ENCODE measurements around the gene PRODH2.
"Not testable (repeated sequence)": the region's sequence is repeated elsewhere in the genome, so short reads cannot be mapped to it uniquely, and the experiment has no call there.

The PRODH2 gene

DNA sequence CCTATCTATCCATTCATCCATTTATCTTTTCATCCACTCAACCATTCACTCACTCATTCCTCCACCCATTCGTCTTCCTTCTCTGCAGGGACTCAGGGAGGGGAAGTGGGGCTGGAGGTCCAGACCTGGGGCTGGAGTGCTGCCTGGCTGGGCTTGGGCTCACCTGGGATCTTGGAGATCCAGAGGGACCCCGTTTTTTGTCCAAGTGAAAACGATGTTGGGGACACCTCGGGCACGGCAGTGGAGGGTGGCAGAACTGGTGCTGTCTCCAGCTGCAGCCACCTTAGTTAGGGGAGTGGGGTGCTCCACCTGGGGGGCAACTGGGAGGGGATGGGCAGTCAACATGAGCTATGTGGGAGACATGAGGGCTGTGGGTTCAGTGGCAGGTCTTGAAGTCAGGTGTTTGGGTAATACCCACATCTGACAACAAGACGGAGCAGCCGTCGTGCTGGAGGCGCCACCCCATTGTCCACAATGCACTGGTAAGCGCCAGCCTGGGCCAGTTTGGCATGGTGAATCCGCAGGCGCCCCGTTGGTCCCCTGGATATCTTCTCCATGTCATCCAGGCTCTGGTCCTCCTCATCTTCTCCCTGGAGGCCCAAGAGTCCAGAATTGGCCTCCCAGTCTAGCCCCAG, 29.4 kb upstream of the PRODH2 start:
- TF ChIP-seq ZFX (IDR thresholded peaks at IDR 0.05), result no peak
- TF ChIP-seq, protein P1, sequence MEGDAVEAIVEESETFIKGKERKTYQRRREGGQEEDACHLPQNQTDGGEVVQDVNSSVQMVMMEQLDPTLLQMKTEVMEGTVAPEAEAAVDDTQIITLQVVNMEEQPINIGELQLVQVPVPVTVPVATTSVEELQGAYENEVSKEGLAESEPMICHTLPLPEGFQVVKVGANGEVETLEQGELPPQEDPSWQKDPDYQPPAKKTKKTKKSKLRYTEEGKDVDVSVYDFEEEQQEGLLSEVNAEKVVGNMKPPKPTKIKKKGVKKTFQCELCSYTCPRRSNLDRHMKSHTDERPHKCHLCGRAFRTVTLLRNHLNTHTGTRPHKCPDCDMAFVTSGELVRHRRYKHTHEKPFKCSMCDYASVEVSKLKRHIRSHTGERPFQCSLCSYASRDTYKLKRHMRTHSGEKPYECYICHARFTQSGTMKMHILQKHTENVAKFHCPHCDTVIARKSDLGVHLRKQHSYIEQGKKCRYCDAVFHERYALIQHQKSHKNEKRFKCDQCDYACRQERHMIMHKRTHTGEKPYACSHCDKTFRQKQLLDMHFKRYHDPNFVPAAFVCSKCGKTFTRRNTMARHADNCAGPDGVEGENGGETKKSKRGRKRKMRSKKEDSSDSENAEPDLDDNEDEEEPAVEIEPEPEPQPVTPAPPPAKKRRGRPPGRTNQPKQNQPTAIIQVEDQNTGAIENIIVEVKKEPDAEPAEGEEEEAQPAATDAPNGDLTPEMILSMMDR (conservative IDR thresholded peaks at IDR 0.05), result no peak
- no peak overlapping the region for H3K27ac ChIP-seq

DNA sequence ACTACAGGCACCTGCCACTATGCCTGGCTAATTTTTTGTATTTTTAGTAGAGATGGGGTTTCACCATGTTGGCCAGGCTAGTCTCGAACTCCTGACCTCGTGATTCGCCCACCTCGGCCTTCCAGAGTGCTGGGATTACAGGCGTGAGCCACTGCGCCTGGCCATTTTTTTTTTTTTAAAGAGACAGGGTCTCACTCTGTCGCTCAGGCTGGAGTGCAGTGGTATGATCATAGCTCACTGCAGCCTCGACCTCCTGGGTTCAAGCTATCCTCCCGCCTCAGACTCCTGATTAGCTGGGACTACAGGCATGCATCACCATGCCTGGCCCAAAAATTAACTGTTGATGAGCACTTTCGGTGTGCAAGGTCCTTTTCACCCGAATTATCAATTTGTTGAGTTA, 23.5 kb upstream of the PRODH2 start:
- not testable (repeated sequence) for H3K27ac ChIP-seq

DNA sequence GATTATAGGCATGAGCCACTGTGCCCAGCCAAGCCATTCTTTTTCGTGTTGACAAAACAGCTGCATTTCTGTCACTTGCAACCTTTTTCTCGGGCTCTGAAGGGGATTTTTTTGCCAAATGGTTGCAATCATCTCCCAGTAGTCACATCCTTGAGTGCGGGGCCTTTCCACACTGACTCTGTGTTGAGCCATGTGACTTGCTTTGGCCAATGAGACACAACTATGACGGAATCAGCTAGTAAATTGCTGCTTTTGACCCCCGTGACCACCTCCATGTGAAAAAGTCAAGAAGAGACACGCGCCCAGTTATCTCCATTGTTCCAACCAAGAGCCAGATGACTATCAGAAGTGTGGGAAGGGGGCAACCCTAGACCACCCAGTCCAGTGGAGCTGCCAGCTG, 21.3 kb upstream of the PRODH2 start:
- TF ChIP-seq, protein P1 (conservative IDR thresholded peaks at IDR 0.05), result no peak
- no peak for TF ChIP-seq ZFX (IDR thresholded peaks at IDR 0.05)
- no peak overlapping the region for H3K27ac ChIP-seq

DNA sequence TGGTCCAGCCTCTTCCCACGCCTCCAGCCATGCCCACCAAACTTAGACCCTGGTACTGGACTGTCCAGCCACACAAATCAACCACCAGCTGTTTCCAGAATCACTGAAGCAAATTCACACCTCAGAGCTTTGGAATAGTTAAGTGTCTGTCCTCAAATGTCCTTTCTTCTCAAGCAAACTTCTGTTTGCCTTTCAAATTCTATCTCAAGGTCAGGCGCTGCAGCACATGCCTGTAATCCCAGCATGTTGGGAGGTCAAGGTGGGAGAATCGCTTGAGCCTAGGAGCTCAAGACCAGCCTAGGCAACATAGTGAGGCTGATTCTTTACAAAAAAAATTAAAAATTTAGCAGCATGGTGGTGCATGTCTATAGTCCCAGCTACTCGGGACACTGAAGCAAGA, 19.4 kb upstream of the PRODH2 start:
- H3K27ac ChIP-seq, result no peak overlapping the region
- TF ChIP-seq ZFX (IDR thresholded peaks at IDR 0.05), result no peak
- TF ChIP-seq, protein P1 (conservative IDR thresholded peaks at IDR 0.05), result no peak

DNA sequence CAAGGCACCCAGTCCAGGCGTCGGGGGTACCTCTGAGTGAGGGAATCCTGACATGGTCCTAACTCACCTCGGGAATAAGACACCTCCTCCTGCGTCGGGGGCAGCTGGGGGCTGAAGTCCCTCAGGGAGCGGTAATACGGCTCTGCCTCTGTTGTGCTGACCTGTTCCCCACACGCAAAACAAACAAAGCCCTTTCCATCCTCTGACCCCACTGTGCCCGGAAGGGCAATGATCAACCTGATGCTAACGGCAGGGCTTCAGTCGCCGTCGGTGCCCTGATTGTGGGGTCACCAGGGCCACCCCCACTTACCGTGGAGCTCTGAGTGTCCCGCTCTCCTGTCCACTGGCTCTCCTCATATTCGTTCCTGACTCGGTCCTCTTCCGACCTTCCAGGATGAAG, 18.3 kb upstream of the PRODH2 start:
- no peak for TF ChIP-seq ZFX (IDR thresholded peaks at IDR 0.05)
- TF ChIP-seq, protein P1 (conservative IDR thresholded peaks at IDR 0.05), result no peak
- H3K27ac ChIP-seq, result no peak overlapping the region

DNA sequence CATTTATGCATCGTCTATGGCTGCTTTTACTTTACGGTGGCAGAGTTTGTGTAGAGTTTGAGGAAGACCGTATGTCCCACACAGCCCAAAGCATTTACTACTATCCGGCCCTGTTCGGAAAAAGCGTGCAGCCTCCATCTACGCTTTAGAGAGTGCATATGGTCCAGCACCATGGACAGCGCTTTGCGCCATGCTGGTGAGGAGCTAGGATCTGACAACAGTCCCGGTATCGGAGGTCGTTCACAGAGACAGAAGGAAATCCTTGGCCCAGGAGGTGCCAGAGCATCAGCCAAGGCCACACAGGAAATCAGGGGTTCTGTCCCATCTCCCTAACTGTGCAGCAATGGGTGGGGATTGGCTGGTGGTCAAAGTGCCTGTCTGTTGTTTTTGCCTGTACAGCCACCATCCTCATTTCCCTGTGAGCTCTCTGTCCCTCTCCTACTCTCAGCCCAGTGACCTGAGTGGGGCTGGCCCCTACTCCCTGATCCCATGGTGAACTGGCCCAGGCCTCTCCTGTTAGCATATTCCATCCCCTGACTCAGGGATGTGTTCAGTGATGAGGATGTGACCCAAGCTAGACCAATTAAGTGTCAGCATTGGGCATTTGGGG, 16.2 kb upstream of the PRODH2 start:
- TF ChIP-seq, protein P1 (conservative IDR thresholded peaks at IDR 0.05), result no peak
- no peak for TF ChIP-seq ZFX (IDR thresholded peaks at IDR 0.05)
- no peak overlapping the region for H3K27ac ChIP-seq

DNA sequence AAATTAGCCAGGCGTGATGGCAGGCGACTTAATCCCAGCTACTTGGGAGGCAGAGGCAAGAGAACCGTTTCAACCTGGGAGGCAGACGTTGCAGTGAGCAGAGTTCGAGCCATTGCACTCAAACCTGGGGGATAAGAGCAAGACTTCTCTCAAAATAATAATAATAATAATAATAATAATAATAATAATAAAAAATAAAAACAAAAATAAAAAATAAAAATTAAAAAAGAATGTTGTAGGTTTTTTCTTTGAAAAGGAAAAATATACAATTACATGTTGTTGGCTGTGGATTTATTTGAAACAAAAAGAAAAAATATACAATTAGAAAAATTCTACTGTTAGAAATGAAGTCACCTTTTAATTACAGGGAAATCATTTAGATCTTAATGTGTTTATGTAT, 11.5 kb upstream of the PRODH2 start:
- TF ChIP-seq ZFX (IDR thresholded peaks at IDR 0.05), result no peak
- TF ChIP-seq, protein P1 (conservative IDR thresholded peaks at IDR 0.05), result no peak
- no peak overlapping the region for H3K27ac ChIP-seq

DNA sequence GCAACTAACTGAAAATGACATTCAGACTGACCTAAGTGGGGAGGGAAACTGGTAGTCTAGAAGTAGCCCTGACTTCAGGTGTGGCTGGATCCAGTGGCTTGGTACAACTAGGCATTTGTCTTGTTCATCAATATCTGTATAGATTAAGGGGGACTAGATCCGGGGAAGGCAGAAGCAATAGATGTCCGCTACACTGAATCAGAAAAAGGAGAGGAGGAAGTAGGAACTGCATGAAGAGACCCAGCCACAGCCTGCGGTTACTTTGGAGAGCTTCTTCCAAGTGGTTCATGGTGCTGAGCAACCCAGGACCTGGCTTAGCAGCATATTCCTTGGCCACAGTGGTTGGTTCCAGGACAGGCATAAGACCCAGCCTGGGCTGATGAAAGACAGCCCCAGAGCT, 9.9 kb upstream of the PRODH2 start:
- TF ChIP-seq ZFX (IDR thresholded peaks at IDR 0.05), result no peak
- TF ChIP-seq, protein P1 (conservative IDR thresholded peaks at IDR 0.05), result no peak
- H3K27ac ChIP-seq, result no peak overlapping the region

All from C4-2B (cell line).